ENCODE results near the gene RALGPS1. TPM values are rescaled to one million over a fixed set of nuclear protein-coding genes. Genes with fewer than 3 reads are reported as not detected.

RALGPS1 gene
- total and polyA plus RNA-seq, 10 donors, result 2.5 to 27.3 (median 14.1) TPM

DNA sequence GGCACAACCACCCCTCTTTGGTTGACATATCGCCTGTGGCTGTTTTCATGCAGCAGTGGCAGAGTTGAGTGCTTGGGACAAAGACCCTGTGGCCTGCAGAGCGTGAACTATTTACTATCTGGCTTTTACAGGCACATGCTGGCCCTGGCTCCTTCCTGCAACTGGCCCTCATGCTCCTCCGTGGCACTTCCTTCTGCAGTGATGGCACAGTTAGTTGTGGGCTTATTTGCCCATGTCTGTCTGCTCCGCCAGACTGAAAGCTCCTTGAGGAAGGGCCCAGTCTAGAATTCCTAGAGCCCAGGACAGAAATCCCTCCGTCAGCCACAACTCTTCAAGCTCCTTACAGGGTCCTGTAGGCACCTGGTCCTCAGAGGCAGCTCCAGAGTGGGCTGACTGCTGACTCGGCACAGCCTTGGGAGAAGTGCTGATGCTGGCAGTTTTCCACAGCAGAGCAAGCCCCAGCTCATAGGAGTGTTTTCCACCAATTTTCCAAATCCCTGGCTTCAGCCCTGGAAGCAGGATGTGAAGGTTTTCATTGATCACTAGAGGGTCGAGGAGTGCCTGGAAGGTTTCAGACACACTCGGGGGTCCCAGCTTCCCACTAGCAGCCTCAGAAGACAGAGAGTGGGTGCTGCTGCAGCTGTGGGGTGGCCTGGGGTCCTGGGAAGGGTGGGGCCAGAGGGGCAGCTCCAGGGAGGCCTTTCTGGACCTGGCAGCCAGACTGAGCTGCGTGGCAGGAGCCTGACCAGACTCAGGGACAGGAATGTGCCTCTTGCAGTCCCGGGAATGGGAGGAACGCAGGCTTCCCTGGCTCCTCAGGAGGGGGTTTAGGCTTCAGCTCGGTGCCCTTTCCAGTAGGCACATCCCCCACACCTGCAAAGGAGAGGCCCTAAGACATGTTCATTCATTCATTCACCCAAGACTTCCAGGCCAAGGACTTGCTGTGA is 264.4 kb downstream of the RALGPS1 start:
- TF ChIP-seq POLR2A (IDR thresholded peaks at IDR 0.05), result no peak
- peak in 2 of 3 donors; percentile 80 to 85 for TF ChIP-seq POLR2AphosphoS5 (IDR thresholded peaks at IDR 0.05)
- TF ChIP-seq, protein P1, sequence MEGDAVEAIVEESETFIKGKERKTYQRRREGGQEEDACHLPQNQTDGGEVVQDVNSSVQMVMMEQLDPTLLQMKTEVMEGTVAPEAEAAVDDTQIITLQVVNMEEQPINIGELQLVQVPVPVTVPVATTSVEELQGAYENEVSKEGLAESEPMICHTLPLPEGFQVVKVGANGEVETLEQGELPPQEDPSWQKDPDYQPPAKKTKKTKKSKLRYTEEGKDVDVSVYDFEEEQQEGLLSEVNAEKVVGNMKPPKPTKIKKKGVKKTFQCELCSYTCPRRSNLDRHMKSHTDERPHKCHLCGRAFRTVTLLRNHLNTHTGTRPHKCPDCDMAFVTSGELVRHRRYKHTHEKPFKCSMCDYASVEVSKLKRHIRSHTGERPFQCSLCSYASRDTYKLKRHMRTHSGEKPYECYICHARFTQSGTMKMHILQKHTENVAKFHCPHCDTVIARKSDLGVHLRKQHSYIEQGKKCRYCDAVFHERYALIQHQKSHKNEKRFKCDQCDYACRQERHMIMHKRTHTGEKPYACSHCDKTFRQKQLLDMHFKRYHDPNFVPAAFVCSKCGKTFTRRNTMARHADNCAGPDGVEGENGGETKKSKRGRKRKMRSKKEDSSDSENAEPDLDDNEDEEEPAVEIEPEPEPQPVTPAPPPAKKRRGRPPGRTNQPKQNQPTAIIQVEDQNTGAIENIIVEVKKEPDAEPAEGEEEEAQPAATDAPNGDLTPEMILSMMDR (IDR thresholded peaks at IDR 0.05 in 8 of 11, conservative IDR thresholded peaks at IDR 0.05 in 3 of 11), result no peak
- H3K27me3 ChIP-seq (replicated peaks in 1 of 7), result no peaks in the 10 kb centered on the region
- intact Hi-C loops (cut with DNase I; ENCODE audit: low total_unique reads), result no loop called here
- 60 to 69% (median 65%) methylated on average over 10 to 12 of the region's 12 CpGs for WGBS, 5 donors
- H3K27ac ChIP-seq, result peak overlapping the region; percentile 51 to 88 (median 74)
- peaks cover 0 to 69% (median 22%) of the 10 kb centered on the region in 6 donors for H3K4me1 ChIP-seq
- DNase-seq, result peak; percentile 81
- no peak overlapping the region for H3K4me3 ChIP-seq
- no peaks in the 10 kb centered on the region for H3K9me3 ChIP-seq
- H3K36me3 ChIP-seq, result peaks cover 0 to 17% (median 0%) of the 10 kb centered on the region in 6 donors

DNA sequence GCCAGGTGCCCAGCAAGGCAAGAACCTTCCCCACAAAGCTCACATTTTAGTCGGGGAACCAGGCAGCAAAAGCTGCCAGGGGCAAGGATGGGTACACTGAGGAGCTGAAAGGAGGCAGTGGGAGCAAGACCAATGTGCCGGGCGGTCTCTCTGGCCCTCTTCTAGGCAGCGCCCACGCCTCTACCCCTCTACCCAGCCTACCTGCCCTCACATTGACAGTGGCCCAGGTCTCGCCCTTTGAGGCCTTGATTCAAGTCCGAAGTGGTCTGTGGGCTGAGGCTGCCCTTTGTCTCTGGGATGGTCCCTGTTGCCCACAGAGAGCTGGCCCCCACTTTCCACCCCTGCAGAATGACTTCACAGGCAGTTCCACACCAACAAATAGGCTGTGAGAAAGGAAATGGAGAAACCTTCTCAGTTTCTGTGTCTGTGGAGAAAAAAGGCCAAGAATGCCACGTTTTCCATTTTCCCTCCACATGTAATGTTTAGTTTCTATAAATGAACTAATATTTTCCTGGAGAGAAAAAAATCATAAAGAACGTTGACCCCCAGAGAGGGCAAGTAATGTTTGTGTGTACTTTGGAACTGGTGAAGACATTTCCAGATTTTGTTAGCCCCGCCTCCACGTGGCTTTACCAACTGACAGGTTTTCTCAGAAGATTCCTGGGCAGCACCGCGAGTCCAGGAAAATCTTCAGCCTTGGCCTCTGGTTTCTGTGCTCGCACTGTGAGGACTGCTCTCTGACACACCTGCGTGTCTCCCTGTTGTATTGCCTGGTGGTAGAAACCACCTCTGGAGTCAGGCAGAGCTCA is 265.3 kb downstream of the RALGPS1 start:
- intact Hi-C loops (cut with DNase I; ENCODE audit: low total_unique reads), result no loop called here
- no peaks in the 10 kb centered on the region for H3K27me3 ChIP-seq (replicated peaks in 1 of 7)
- DNase-seq, result peak; percentile 63
- 78 to 88% (median 83%) methylated on average over 15 of the region's 15 CpGs for WGBS, 5 donors
- H3K4me1 ChIP-seq, result peaks cover 0 to 61% (median 26%) of the 10 kb centered on the region in 6 donors
- TF ChIP-seq POLR2A (IDR thresholded peaks at IDR 0.05), result no peak
- no peak for TF ChIP-seq POLR2AphosphoS5 (IDR thresholded peaks at IDR 0.05)
- TF ChIP-seq, protein P1 (IDR thresholded peaks at IDR 0.05 in 8 of 11, conservative IDR thresholded peaks at IDR 0.05 in 3 of 11), result no peak
- H3K27ac ChIP-seq, result peak overlapping the region; percentile 51 to 88 (median 74)
- no peaks in the 10 kb centered on the region for H3K9me3 ChIP-seq
- H3K36me3 ChIP-seq, result peaks cover 0 to 20% (median 0%) of the 10 kb centered on the region in 6 donors
- no peak overlapping the region for H3K4me3 ChIP-seq

DNA sequence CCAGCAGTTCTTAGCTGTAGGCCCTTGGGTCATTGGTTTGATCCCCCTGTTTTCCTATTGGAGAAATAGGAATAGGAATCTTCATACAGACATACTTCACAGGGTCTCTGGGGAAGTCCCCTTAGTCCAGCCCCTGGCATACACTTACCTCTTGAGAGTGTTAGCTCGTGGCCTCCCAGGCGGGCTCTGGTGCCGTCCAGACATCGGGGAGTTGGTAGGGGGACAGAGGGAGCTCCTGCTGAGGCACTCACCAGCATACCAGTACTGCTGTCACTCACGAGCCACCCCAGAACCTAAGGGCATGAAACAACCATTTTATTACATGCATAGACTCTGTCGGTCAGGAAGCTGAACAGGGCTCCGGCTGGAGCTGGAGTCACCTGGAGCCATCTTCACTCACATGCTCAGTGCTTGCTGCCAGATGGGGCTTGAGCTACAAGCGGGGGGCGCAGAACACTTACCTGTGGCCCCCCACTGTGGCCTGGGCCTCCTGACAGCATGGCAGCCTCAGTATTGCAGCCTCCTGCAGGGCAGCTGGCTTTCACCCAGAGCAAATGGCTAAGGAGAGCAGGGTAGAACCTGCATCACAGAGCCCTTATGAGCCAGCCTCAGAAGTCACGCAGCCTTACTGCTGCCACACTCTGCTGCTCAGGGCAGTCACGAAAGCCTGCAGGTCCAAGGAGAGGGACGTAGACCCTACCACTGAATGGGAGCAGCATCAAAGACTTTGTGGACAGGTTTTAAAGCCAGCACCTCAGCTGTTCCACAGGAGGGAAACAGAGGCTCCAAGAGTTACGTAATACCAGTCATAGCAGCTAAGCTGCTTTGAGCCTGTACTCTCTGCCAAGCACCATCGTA is 266.1 kb downstream of the RALGPS1 start:
- Histone ChIP-seq H3K4me3 (no peak overlapping the region), H3K4me1 (peaks cover 0 to 55% (median 22%) of the 10 kb centered on the region in 6 donors), H3K9me3 (no peaks in the 10 kb centered on the region), H3K27me3 (replicated peaks in 1 of 7) (no peaks in the 10 kb centered on the region), H3K27ac (peak overlapping the region in 7 of 8 donors; percentile 51 to 88 (median 80)), H3K36me3 (peaks cover 0 to 16% (median 0%) of the 10 kb centered on the region in 6 donors)
- TF ChIP-seq POLR2AphosphoS5 (IDR thresholded peaks at IDR 0.05), result no peak
- no peak for TF ChIP-seq POLR2A (IDR thresholded peaks at IDR 0.05)
- TF ChIP-seq, protein P1 (IDR thresholded peaks at IDR 0.05 in 8 of 11, conservative IDR thresholded peaks at IDR 0.05 in 3 of 11), result no peak
- WGBS, 5 donors, result 88 to 92% (median 92%) methylated on average over 10 to 14 of the region's 14 CpGs
- intact Hi-C loops (cut with DNase I; ENCODE audit: low total_unique reads), result no loop called here
- peak; percentile 55 for DNase-seq
